GM12801 (cell line): ENCODE data around the gene LBHD2.

Source experiments
- TF ChIP-seq, protein P1 (sequence below): IDR thresholded peaks from one replicate; pipeline ENCODE4 v1.5.1; 2011; ENCODE audit warnings: control low read depth; ENCODE audit not compliant: insufficient read length; ENCODE audit errors: extremely low read depth

Gene LBHD2

DNA sequence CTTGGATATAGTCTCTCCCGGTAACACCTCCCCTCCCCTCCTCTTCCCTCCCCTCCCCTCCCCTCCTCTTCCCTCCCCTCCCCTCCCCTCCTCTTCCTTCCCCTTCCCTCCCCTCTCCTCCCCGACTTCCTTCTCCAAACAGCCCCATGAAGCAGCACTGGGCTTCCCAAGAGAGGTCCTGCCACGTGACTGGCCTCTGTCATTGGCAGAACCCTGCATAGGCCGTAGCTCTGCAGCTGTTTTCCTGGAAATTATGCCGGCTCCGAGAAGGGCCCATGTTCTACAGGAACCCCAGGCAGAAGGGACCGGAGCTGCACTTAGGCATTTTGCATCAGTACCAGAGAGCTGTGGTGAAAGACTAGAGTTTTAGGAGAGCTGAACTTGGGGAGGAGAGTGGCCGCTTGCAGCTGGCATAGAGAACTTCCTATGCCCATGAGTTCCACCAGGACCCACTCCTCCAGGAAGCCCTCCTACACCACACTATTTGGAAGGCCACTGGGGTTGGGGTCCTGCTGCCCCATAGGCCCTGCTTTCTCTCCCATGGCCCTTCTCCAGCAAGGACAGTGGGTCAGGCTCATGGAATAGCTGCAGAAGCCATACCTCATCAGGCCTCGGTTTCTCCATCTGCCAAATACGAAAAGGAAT, 34.1 kb downstream of the LBHD2 start:
- TF ChIP-seq, protein P1, sequence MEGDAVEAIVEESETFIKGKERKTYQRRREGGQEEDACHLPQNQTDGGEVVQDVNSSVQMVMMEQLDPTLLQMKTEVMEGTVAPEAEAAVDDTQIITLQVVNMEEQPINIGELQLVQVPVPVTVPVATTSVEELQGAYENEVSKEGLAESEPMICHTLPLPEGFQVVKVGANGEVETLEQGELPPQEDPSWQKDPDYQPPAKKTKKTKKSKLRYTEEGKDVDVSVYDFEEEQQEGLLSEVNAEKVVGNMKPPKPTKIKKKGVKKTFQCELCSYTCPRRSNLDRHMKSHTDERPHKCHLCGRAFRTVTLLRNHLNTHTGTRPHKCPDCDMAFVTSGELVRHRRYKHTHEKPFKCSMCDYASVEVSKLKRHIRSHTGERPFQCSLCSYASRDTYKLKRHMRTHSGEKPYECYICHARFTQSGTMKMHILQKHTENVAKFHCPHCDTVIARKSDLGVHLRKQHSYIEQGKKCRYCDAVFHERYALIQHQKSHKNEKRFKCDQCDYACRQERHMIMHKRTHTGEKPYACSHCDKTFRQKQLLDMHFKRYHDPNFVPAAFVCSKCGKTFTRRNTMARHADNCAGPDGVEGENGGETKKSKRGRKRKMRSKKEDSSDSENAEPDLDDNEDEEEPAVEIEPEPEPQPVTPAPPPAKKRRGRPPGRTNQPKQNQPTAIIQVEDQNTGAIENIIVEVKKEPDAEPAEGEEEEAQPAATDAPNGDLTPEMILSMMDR, result no peak

DNA sequence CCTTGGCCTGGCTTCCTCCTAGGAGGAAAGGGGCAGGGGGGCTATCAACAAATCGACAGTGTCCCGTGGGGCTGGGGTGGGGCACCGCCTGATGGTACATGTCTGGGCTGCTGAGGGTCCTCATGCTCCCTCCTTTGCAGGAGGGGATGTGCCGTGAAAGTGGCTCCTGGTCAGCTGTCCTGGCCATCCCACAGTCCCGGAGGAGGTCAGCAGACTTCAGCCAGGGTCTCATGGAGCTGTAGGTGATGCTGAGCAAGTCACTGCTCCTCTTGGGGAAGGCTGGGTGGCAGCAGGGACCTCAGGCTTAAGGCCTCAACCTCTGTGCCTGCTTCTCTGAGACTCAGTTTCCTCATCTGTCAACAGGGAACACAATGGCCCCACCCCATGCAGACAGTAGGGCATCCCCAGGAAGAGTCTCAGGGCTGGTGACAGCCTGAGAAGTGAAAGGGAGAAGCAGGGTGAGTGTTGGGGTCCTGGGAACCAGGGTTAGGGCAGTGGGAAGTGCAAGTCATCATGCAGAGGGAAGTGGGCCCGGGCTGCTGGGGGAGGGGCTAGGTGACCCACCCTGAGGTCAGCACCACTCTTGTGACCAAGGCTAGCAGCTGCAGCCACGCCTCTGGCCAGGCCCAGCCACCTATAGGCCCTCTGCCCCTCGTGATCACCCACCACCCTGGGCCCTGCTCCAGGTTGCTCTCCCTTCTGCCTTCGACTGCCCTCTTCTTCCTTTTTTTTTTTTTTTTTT, 34.8 kb downstream of the LBHD2 start:
- TF ChIP-seq, protein P1, result no peak

DNA sequence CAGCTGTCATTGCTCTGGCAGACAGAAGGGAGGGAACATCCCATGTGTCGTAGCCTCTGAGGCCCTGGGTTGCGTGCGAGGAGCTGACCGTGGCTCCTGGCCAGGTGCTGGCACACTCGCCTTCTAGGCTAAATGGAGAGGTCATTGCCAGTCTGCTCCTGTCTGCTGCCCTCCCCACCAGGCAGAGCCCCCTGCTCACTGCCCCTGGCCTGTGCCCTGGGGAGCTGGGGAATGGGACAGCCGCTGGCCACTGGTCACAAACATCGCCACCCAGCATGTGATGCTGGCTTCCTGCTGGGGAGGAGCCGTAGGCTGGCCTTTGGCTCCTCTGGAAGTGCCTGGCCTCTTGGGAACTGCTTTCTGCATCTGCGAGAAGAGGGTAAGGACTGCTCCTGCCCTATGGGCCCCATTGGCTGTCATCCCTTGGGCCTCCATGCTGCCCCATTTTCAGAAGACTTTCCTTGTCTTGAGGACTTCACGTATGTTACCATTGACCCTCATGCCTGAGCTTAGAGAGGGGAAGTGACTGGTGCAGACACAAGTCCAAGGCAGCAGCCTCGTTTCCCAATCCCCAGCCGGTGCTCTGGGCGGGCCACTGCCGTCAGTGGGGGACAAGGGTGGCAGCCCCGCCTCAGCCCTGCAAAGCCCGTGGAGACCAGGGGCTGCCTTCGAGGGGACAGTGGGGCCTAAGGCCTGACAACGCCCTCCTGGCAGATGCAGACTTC, 37.3 kb downstream of the LBHD2 start:
- TF ChIP-seq, protein P1, result no peak

DNA sequence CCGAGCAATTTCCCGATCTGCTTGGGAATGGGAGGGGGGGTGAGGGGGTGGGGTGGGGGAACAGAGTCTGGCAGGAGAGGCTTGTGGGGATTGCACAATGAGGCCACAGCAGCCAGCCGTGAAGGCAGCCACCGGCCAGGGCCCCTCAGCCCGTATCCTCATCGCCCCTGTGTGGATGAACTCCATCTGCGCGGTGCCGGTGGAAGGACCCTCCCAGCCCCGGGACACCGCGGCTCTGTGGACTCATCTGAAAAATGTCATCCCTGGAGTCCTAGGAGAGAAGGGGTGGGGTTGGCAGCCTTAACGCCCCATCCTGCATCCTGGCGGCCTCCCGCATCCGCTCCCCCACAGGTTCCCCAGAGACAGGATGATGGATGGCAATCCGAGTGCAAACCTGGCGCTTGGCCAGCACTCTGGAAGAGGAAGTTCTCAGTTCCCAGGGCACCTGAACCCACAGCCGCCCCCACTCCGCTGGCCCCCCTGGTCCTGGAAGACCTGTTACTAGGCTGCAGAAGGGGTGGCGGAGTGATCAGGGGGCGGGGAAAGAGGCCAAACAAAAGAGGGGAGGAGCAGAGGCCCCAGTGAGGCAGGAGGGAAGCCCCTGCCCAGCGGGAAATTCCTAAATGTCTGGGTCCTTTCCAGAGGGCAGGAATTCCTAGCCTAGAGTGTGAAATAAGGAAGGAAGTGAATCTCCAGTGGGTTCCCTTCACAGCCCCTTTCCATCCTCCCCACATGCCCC, 38.0 kb downstream of the LBHD2 start:
- TF ChIP-seq, protein P1, result no peak

- TF ChIP-seq, protein P1, result no peak
Measured at GRCh38 chr14:103122585-103122946, 38.6 kb downstream of the LBHD2 start.

GRCh38 chr14:103122947-103123633, 39.1 kb downstream of the LBHD2 start, which contains the start of gene TNFAIP2:
Gene TNFAIP2 (plus strand): TSS chr14:103123461. CDS start chr14:103126458, 2,997 bp downstream.
- TF ChIP-seq, protein P1, result no peak
